ENCODE measurements around the gene IFIT5.
"Not testable (repeated sequence)": the region's sequence is repeated elsewhere in the genome, so short reads cannot be mapped to it uniquely, and the experiment has no call there.

Gene IFIT5

GRCh38 chr10:89442289-89442688 is 27.9 kb downstream of the IFIT5 start:
- TF ChIP-seq, protein P1, sequence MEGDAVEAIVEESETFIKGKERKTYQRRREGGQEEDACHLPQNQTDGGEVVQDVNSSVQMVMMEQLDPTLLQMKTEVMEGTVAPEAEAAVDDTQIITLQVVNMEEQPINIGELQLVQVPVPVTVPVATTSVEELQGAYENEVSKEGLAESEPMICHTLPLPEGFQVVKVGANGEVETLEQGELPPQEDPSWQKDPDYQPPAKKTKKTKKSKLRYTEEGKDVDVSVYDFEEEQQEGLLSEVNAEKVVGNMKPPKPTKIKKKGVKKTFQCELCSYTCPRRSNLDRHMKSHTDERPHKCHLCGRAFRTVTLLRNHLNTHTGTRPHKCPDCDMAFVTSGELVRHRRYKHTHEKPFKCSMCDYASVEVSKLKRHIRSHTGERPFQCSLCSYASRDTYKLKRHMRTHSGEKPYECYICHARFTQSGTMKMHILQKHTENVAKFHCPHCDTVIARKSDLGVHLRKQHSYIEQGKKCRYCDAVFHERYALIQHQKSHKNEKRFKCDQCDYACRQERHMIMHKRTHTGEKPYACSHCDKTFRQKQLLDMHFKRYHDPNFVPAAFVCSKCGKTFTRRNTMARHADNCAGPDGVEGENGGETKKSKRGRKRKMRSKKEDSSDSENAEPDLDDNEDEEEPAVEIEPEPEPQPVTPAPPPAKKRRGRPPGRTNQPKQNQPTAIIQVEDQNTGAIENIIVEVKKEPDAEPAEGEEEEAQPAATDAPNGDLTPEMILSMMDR (IDR thresholded peaks at IDR 0.05; ENCODE audit: control insufficient read depth, insufficient read depth, low read depth, low read length, missing control alignments): no peak
- no peak overlapping the region for H3K4me3 ChIP-seq (ENCODE audit: control insufficient read depth, low read depth, low read length)
- DNase-seq (ENCODE audit: low read depth): no peak

GRCh38 chr10:89444819-89445218 is 30.5 kb downstream of the IFIT5 start:
- not testable (repeated sequence) for H3K4me3 ChIP-seq (ENCODE audit: control insufficient read depth, low read depth, low read length); DNase-seq (ENCODE audit: low read depth)

DNA sequence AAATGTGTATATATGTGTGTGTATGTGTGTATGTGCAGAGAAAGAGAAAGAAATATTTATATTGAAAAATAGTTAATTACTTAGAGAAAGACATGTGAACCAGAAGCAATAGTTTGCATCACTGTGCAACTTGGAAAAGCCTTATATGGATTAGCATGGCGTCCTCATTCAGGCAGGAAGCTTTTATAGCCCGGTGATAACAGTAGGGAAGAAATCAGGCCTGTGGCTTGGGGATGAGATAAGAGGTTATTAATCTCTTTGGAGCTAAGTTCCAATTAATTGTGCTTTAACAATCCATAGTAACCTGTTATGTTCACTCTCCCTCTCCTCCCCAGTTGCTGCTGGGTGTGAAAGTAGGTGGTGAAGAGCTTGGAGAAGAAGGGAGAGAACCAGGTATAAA is 36.5 kb downstream of the IFIT5 start:
- no peak for DNase-seq (ENCODE audit: low read depth)
- H3K4me3 ChIP-seq (ENCODE audit: control insufficient read depth, low read depth, low read length): no peak overlapping the region
- TF ChIP-seq, protein P1 (IDR thresholded peaks at IDR 0.05; ENCODE audit: control insufficient read depth, insufficient read depth, low read depth, low read length, missing control alignments): no peak

DNA sequence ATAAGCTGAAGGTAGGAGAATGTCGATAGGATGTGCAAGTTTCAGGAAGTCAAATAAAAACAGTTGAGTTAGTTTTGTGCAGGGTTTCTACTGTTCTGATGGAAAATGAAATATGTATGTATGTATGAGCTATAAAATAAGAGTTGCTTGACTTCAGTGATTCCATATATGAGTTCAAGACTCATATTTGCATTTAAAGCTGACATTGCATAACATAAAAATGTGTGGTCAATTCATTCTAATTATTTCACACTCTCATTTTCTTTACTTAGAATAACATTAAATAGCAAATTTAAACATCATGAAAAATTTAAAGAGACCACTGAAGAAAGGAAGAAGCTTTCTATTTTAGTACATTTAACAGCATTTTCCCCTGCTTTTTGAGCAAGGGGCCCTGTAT is 37.8 kb downstream of the IFIT5 start:
- H3K4me3 ChIP-seq (ENCODE audit: control insufficient read depth, low read depth, low read length): no peak overlapping the region
- TF ChIP-seq, protein P1 (IDR thresholded peaks at IDR 0.05; ENCODE audit: control insufficient read depth, insufficient read depth, low read depth, low read length, missing control alignments): no peak
- DNase-seq (ENCODE audit: low read depth): no peak

- no peak overlapping the region for H3K4me3 ChIP-seq (ENCODE audit: control insufficient read depth, low read depth, low read length)
- DNase-seq (ENCODE audit: low read depth): no peak
- TF ChIP-seq, protein P1 (IDR thresholded peaks at IDR 0.05; ENCODE audit: control insufficient read depth, insufficient read depth, low read depth, low read length, missing control alignments): no peak
Measured at GRCh38 chr10:89454561-89455347, 40.4 kb downstream of the IFIT5 start.

DNA sequence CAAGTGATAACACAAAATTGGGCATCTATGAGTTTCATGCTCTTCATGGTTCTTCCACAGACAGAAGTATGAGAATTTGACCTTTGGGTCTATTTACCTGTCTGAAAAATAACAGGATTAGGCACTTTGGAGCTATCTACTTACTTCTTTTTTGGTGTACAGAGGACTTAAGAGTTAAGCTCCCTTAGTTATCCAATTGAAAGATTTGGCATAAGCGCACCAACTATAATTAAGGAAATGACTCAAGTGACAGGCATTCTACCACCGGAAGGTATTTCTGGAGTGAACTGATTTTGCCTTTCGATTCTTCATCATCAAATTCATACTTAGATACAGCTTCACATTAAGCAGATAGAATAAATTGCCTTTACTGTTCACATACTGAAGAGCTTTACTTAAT is 43.9 kb downstream of the IFIT5 start:
- no peak overlapping the region for H3K4me3 ChIP-seq (ENCODE audit: control insufficient read depth, low read depth, low read length)
- DNase-seq (ENCODE audit: low read depth): no peak
- TF ChIP-seq, protein P1 (IDR thresholded peaks at IDR 0.05; ENCODE audit: control insufficient read depth, insufficient read depth, low read depth, low read length, missing control alignments): no peak

DNA sequence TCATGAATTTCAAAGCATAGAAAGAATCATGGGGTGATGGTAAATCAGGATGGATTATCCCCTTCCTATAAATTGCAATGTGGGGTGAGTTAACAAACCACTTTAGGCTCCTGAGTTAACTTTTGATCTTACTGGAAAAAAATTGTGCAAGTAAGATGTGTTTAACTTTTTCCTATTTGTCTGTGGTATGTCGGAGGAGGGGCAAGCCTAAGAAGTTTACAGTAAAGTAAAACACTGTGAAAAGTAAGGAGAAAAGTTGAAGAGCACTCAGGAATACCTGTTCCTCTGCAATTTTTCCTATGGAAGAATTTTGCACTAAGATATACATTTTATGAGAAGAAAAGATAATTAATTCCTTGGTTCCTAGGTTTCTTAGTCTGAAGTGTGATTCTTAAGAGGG is 44.4 kb downstream of the IFIT5 start:
- DNase-seq (ENCODE audit: low read depth): no peak
- TF ChIP-seq, protein P1 (IDR thresholded peaks at IDR 0.05; ENCODE audit: control insufficient read depth, insufficient read depth, low read depth, low read length, missing control alignments): no peak
- H3K4me3 ChIP-seq (ENCODE audit: control insufficient read depth, low read depth, low read length): no peak overlapping the region

Measured in AG09309 (cell line).